H1 (cell line): ENCODE measurements around the gene VARS2. TPM values are rescaled to one million over a fixed set of nuclear protein-coding genes. Genes with fewer than 3 reads are reported as not detected.

Source experiments
- CREB1 ChIP-seq: IDR thresholded peaks from 2 replicates; pipeline ENCODE4 v1.6.1; 2012; ENCODE audit warnings: inconsistent platforms
- FOSL1 ChIP-seq: IDR thresholded peaks from 2 replicates; pipeline ENCODE4 v1.6.1; 2011; ENCODE audit warnings: mild to moderate bottlenecking, low read depth, low read length, moderate library complexity; ENCODE audit not compliant: insufficient read depth
- GTF2F1 ChIP-seq: IDR thresholded peaks from 2 replicates; pipeline ENCODE4 v1.6.1; 2012; ENCODE audit warnings: low read depth, low read length, improper control_type of control experiment, borderline replicate concordance
- JUN ChIP-seq: IDR thresholded peaks from 2 replicates; pipeline ENCODE4 v1.6.1; 2011; ENCODE audit warnings: low read depth, mild to moderate bottlenecking, improper control_type of control experiment, low read length
- RBBP5 ChIP-seq: IDR thresholded peaks from 2 replicates; pipeline ENCODE4 v1.7.1; 2012; ENCODE audit warnings: low read depth, mild to moderate bottlenecking, inconsistent platforms, low read length, moderate library complexity, borderline replicate concordance
- USF2 ChIP-seq: IDR thresholded peaks from 2 replicates; pipeline ENCODE4 v1.6.1; 2011; ENCODE audit warnings: low read length, improper control_type of control experiment
- ZNF274 ChIP-seq: IDR thresholded peaks from 2 replicates; pipeline ENCODE4 v1.7.0; 2012; ENCODE audit warnings: low read length, borderline replicate concordance; ENCODE audit errors: extremely low read depth
- polyA plus RNA-seq, 7 experiments: library from polyadenylated mRNA; depleted of rRNA in 3 of 7; stranded (reverse) in 5 of 7; unstranded in 2 of 7; fragments of >200 nt in 5 of 7; fragments of 200-250 nt in 2 of 7; gene quantifications; 1 replicate in 5 of 7; 2 replicates in 1 of 7; 4 replicates in 1 of 7; pipeline versions ENCODE4 v1.2.1 to v1.2.3, GENCODE V29; 2011 to 2013; ENCODE audit warnings: missing spikeins in 2 of 7, mixed read lengths in 2 of 7
- total RNA-seq: library from RNA; stranded (reverse); fragmentation: NEBNext Ultra II Directional; extraction: Animal tissue kit (Norgen Biotek cat#: 25700); gene quantifications from 2 replicates; pipeline ENCODE4 v1.2.1, GENCODE V29; 2021

Gene VARS2
- total and polyA plus RNA-seq, 2 of the 8 experiments (the other 6 are each of a cell fraction or from before 2014, with no cell fraction given): 26.8 to 47.7 TPM

GRCh38 chr6:30960907-30961673 is 47.1 kb downstream of the VARS2 start (continued):
- TF ChIP-seq USF2 (no peak), FOSL1 (no peak), CREB1 (no peak), ZNF274 (no peak), RBBP5 (no peak), JUN (no peak), GTF2F1 (no peak)
